T47D (cell line): ENCODE data around the gene USP4.

Experiments
- DNase-seq, 2 experiments: peaks; one replicate each; pipeline versions ENCODE4 v3.0.0 to v3.0.0-alpha.2; 2011 to 2012; ENCODE audit warnings: low read depth in 1 of 2, low spot score in 1 of 2
- JUND ChIP-seq: IDR thresholded peaks from 2 replicates; pipeline ENCODE4 v1.6.1; 2012; ENCODE audit warnings: low read depth
- in situ Hi-C: cut with HindIII; loops from 2 replicates; pipeline ENCODE4 v1.10.0; 2016; ENCODE audit warnings: low sequenced_read_pairs, low pct_unique_long_range_greater_than_20kb

The USP4 gene

DNA sequence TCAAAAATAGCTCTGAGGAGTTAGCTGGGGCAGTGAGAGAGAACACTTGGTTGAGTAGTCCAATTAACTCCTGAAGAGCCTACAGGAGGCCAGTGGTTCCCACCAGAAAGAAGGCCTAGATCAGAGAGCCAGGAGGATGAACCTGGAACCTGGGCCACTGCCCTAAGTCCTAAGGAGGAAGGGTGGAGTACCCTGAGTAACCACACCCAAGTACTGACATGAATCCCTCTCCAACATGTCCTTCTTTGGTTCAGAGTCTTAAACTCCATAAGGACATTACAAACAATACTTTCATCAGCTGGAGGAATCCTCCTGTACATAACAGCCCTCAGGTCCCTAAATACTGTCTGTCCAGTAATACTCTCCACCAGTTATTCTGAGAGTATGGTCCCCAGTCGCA, 37.2 kb downstream of the USP4 start:
- TF ChIP-seq JUND: no peak

DNA sequence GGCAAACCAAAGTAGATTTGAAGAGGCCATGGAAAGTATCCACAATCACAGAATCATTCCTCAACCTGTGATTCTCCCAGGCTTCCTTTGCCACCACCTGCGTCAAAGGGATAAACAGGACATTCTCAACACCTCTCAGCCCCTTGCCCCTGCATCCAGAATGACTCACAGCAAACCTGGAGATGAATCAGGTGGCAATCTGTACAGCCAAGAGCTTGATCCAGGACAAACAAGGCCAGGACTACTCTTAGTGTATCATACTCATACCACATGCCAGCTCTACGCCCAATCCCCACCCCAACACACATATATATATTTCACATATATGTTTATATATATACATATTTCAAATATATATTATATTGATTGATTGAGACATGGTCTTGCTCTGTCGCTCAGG, 39.3 kb downstream of the USP4 start:
- in situ Hi-C loops: no loop called here
- TF ChIP-seq JUND: no peak
- no peak for DNase-seq

More for the DNA sequence above, 37.2 kb downstream of the USP4 start:
- in situ Hi-C loops: no loop called here
- DNase-seq: no peak

DNA sequence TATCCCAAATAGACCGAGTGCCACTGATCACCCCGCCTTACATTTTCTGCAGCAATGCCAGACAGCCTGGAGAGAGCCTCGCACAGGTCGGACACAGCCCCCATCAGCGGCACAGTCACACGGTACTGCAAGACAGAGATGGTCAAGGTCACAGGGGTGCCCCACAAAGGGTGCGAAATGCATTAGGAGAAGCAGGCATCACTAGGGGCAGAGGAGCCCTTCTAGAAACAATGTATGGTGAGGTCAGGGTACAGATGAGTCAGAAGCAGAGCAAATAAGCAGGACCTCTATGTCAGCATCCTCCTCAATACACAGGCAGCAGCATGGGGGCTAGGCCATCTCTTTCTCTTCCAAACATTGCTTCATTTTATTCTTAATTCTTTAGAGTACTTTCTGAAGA, 41.3 kb downstream of the USP4 start:
- TF ChIP-seq JUND: no peak
- in situ Hi-C loops: no loop called here
- no peak for DNase-seq

DNA sequence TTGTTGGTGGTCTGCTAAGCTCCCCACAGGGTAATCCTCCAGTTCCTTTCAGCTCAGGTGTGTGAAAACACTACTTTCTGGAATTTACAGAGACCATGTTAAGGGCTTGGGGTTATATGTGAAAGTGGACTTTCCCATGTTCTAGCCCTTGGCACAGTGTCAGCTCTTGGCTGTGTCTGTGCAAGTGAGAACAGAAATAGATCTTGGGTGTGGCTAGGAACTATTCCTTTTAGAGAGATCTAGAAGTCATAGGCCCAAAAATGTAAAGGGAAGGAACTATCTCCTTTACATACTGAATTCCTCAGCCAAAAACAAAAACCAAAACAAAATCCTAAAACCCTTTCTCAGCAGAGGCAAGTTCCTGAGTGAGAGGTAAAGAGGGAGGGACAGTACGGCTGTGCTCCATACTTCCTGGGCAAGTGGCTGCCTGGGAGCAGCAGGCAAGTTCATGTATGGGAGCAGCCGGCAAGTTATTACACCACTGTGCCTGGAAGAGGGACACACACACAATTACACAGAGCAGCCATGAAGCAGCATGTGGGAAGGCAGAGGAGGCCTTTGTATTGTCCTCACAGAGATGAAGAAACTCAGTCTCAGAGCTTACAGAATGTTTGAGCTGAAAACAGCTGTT, 43.0 kb downstream of the USP4 start:
- DNase-seq: no peak
- no peak for TF ChIP-seq JUND
- in situ Hi-C loops: no loop called here

- in situ Hi-C loops: no loop called here
- DNase-seq: peak in 1 of 2 experiments; percentile 36
- TF ChIP-seq JUND: no peak
These were observed 44.3 kb downstream of the USP4 start for GRCh38 chr3:49295489-49296058.

GRCh38 chr3:49294343-49294742, 45.5 kb downstream of the USP4 start:
- no peak for DNase-seq
- TF ChIP-seq JUND: no peak
- in situ Hi-C loops: no loop called here

DNA sequence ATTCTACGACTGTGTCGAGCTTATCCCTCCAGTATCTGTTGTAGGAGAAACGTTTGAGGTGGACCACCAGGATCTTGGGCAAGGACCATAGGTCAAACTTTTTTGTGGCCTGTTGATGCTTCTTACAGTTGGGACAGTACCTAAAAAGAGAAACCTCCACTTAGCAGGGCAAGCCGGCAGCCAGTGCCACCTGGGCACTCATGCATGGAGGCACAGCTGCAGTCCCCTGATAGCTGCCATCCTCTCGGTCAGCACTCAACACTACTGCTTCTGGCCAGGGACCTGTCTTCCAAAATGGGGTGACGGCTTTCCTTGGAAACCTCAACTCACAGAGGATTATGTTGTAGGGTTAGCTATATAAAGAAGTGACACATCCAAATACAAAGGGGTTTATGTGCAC, 55.9 kb downstream of the USP4 start:
- no peak for TF ChIP-seq JUND
- no peak for DNase-seq
- in situ Hi-C loops: no loop called here

- no peak for DNase-seq
- in situ Hi-C loops: no loop called here
- TF ChIP-seq JUND: no peak
These were observed 60.5 kb downstream of the USP4 start for GRCh38 chr3:49279376-49279775.

DNA sequence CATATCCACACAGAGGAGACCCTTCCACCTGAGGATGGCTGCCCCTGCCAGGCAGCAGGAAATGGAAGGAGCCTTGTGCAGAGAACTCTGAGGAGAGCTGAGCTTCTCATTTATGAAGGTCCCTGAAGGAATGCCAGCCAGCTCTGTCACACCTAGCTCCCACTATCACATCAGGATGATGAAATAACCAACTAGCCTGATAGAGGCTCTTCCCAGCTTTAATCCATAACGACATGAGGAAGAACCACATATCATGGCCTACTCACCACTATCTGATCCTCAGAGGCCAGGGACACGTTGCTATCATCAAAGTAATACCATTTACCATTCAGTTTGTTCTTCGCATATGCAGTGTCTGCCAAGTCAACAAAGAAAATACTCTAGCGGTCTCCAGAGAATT, 61.3 kb downstream of the USP4 start:
- no peak for TF ChIP-seq JUND
- in situ Hi-C loops: no loop called here
- DNase-seq: no peak

- in situ Hi-C loops: no loop called here
- no peak for DNase-seq
These were observed 62.5 kb downstream of the USP4 start for GRCh38 chr3:49277383-49277775.

GRCh38 chr3:49276475-49277382, 63.1 kb downstream of the USP4 start, which contains the start of gene C3orf62:
Gene C3orf62 (minus strand): TSS chr3:49277232. CDS start chr3:49276872, 360 bp downstream.
- no peak for DNase-seq
- in situ Hi-C loops: no loop called here
- TF ChIP-seq JUND: no peak

More at GRCh38 chr3:49277383-49277775, 62.5 kb downstream of the USP4 start:
- no peak for TF ChIP-seq JUND

DNA sequence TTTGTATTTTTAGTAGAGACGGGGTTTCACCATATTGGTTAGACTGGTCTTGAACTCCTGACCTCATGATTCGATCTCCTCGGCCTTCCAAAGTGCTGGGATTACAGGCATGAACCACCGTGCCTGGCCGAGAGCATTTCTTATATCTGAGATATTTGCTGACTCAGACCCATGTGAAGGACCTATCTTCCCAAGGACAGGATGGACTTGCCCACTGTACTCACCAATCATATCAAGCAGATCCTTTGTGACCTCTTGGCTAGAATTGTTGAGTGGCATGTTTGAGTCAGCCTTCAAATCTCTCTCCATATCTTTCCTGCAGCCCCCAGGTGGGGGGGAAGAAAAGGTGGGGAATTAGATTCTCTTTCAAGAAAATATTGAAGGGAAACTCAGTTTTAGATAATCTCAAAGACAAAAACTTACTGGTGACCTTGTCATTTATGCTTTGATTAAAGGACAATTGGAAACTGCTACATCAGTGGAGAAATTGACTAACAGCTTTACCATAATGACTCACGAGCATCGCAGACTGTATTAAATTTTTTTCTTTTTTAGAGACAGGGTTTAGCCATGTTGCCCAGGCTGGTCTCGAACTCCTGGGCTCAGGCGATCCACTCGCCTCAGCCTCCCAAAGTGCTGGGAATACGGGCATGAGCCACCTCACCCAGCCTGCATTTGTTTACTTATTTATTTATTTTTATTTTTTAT, 65.9 kb downstream of the USP4 start:
- in situ Hi-C loops: no loop called here
- DNase-seq: no peak
- no peak for TF ChIP-seq JUND

DNA sequence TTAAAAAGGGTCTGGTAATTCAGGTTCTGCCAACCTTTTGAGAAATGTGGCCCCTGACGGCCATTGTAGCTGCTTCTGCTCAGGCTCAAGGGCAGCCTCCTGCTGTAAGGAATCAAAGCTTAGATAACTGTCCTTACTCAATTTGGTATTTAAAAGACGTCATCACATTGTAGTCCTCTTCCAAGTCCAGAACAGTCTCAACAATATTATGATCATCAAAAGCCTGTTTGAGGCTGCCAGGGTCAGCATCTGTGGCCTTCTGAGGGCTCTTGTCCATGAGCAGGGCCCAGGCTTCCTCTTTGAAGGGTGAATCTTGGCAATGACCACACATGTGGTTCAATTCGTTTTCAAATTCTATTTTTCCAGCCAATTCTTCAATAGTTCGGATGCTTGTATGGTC, 68.8 kb downstream of the USP4 start:
- TF ChIP-seq JUND: no peak
- in situ Hi-C loops: no loop called here
- no peak for DNase-seq
